HG03159 (cell line): ENCODE results near the gene PRKCE.

Experiments used
- ATAC-seq: cut with Tn5 transposase; IDR thresholded peaks from one replicate; pipeline ENCODE4 v1.9.1; 2021; ENCODE audit warnings: mild to moderate bottlenecking, moderate library complexity; ENCODE audit not compliant: unreplicated experiment

Gene PRKCE

GRCh38 chr2:46150445-46150955, 499.0 kb downstream of the PRKCE start:
- no peak for ATAC-seq

- ATAC-seq, result no peak
Observed at GRCh38 chr2:46151577-46151976, 500.1 kb downstream of the PRKCE start.

- no peak for ATAC-seq
Observed at GRCh38 chr2:46153996-46154753, 502.7 kb downstream of the PRKCE start.

- ATAC-seq, result no peak
Observed at GRCh38 chr2:46157072-46157965, 505.8 kb downstream of the PRKCE start.

GRCh38 chr2:46157966-46158310, 506.5 kb downstream of the PRKCE start:
- ATAC-seq, result no peak

- ATAC-seq, result no peak
Observed at GRCh38 chr2:46158661-46159060, 507.2 kb downstream of the PRKCE start.

- ATAC-seq, result no peak
Observed at GRCh38 chr2:46160326-46160725, 508.9 kb downstream of the PRKCE start.

- ATAC-seq, result no peak
Observed at GRCh38 chr2:46161315-46161714, 509.8 kb downstream of the PRKCE start.

GRCh38 chr2:46161911-46162310, 510.4 kb downstream of the PRKCE start:
- no peak for ATAC-seq

- ATAC-seq, result no peak
Observed at GRCh38 chr2:46162329-46163097, 511.0 kb downstream of the PRKCE start.

GRCh38 chr2:46163098-46163430, 511.6 kb downstream of the PRKCE start:
- ATAC-seq, result no peak

GRCh38 chr2:46163804-46164528, 512.5 kb downstream of the PRKCE start:
- no peak for ATAC-seq

- no peak for ATAC-seq
Observed at GRCh38 chr2:46164529-46165301, 513.2 kb downstream of the PRKCE start.

GRCh38 chr2:46165916-46166315, 514.4 kb downstream of the PRKCE start:
- ATAC-seq, result no peak

- ATAC-seq, result no peak
Observed at GRCh38 chr2:46167406-46167805, 515.9 kb downstream of the PRKCE start.

- ATAC-seq, result no peak
Observed at GRCh38 chr2:46167924-46168323, 516.4 kb downstream of the PRKCE start.

GRCh38 chr2:46169467-46169866, 518.0 kb downstream of the PRKCE start:
- ATAC-seq, result no peak

- no peak for ATAC-seq
Observed at GRCh38 chr2:46170026-46170425, 518.6 kb downstream of the PRKCE start.

- no peak for ATAC-seq
Observed at GRCh38 chr2:46170611-46171350, 519.3 kb downstream of the PRKCE start.
